Effector CD4-positive, alpha-beta T cell (primary cell): ENCODE results near the gene WDR54.
"Not testable (repeated sequence)": the region's sequence is repeated elsewhere in the genome, so short reads cannot be mapped to it uniquely, and the experiment has no call there.

Source experiments
- DNase-seq: peaks from one replicate; pipeline ENCODE4 v3.0.0-alpha.2; 2020

Gene WDR54

GRCh38 chr2:74407682-74408081, 13.8 kb upstream of the WDR54 start:
- DNase-seq: no peak

- no peak for DNase-seq
Measured at GRCh38 chr2:74413001-74413698, 8.4 kb upstream of the WDR54 start.

- no peak for DNase-seq
Measured at GRCh38 chr2:74414441-74414840, 7.1 kb upstream of the WDR54 start.

- no peak for DNase-seq
Measured at GRCh38 chr2:74414881-74415761, 6.4 kb upstream of the WDR54 start.

GRCh38 chr2:74415762-74416395, 5.7 kb upstream of the WDR54 start:
- DNase-seq: no peak

GRCh38 chr2:74416778-74417177, 4.8 kb upstream of the WDR54 start:
- no peak for DNase-seq

- DNase-seq: no peak
Measured at GRCh38 chr2:74417197-74417596, 4.3 kb upstream of the WDR54 start.

GRCh38 chr2:74417763-74418162, 3.8 kb upstream of the WDR54 start:
- DNase-seq: no peak

- no peak for DNase-seq
Measured at GRCh38 chr2:74418312-74418711, 3.2 kb upstream of the WDR54 start.

- no peak for DNase-seq
Measured at GRCh38 chr2:74419345-74419744, 2.2 kb upstream of the WDR54 start.

- DNase-seq: no peak
Measured at GRCh38 chr2:74420006-74420405, 1.5 kb upstream of the WDR54 start.

- not testable (repeated sequence) for DNase-seq
Measured at GRCh38 chr2:74420443-74421103, 957 bp upstream of the WDR54 start.

GRCh38 chr2:74423231-74424095, 1.9 kb downstream of the WDR54 start:
- no peak for DNase-seq

- DNase-seq: no peak
Measured at GRCh38 chr2:74424139-74424992, 2.8 kb downstream of the WDR54 start.

GRCh38 chr2:74424995-74425406, 3.5 kb downstream of the WDR54 start:
- DNase-seq: no peak

- no peak for DNase-seq
Measured at GRCh38 chr2:74425523-74425922, 4.0 kb downstream of the WDR54 start.

- no peak for DNase-seq
Measured at GRCh38 chr2:74426181-74426758, 4.7 kb downstream of the WDR54 start.

GRCh38 chr2:74427551-74427950, 6.0 kb downstream of the WDR54 start:
- DNase-seq: no peak

- DNase-seq: no peak
Measured at GRCh38 chr2:74428675-74429074, 7.1 kb downstream of the WDR54 start.
